Measurements from ENCODE around the gene PRL. TPM values are rescaled to one million over a fixed set of nuclear protein-coding genes. Genes with fewer than 3 reads are reported as not detected.

PRL gene
- total RNA-seq, 1 experiment from 2014 or later: not detected

DNA sequence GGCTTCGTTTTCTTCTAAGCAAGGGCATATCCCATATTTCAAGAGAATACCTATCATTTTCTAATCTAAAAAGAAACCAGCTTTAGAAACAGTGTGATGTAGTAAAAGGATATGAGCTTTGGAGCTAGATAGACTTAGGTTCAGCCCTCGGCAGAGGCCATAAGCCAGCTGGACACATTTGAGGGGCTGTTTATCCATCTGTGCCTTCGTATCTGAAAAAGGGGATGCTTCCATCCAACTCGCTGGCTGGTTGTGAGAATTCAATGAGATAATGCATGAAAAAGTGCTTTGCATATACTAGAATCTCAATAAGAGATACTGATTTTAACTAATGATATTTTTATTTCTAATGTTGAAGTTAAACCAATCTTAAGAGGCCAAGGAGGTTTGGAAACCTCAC lies 58.0 kb downstream of the PRL start (continued):
- TF ChIP-seq, protein P1, sequence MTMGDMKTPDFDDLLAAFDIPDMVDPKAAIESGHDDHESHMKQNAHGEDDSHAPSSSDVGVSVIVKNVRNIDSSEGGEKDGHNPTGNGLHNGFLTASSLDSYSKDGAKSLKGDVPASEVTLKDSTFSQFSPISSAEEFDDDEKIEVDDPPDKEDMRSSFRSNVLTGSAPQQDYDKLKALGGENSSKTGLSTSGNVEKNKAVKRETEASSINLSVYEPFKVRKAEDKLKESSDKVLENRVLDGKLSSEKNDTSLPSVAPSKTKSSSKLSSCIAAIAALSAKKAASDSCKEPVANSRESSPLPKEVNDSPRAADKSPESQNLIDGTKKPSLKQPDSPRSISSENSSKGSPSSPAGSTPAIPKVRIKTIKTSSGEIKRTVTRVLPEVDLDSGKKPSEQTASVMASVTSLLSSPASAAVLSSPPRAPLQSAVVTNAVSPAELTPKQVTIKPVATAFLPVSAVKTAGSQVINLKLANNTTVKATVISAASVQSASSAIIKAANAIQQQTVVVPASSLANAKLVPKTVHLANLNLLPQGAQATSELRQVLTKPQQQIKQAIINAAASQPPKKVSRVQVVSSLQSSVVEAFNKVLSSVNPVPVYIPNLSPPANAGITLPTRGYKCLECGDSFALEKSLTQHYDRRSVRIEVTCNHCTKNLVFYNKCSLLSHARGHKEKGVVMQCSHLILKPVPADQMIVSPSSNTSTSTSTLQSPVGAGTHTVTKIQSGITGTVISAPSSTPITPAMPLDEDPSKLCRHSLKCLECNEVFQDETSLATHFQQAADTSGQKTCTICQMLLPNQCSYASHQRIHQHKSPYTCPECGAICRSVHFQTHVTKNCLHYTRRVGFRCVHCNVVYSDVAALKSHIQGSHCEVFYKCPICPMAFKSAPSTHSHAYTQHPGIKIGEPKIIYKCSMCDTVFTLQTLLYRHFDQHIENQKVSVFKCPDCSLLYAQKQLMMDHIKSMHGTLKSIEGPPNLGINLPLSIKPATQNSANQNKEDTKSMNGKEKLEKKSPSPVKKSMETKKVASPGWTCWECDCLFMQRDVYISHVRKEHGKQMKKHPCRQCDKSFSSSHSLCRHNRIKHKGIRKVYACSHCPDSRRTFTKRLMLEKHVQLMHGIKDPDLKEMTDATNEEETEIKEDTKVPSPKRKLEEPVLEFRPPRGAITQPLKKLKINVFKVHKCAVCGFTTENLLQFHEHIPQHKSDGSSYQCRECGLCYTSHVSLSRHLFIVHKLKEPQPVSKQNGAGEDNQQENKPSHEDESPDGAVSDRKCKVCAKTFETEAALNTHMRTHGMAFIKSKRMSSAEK (CRISPR knock-in tag; IDR thresholded peaks at IDR 0.05; ENCODE audit: borderline replicate concordance): no peak
- TF ChIP-seq NR1H2 (CRISPR knock-in tag; IDR thresholded peaks at IDR 0.05): no peak

DNA sequence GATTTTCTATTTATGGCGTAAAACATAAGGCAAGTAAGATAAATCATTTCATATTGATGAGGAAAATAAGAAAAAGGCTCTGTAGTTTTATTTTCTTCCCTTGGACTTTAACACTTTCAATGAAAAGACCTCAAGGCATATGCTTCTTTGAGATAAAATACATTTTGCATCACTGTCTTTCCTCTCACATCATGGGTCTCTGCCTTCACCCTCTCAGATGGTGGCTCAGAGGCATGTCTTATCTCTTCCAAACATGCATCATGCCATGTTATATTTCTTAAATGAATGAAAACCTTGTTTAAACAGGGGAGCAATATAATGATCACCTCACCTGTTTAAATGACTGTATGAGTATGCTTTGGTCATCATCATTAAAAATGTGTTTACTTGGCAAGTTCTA lies 59.3 kb downstream of the PRL start:
- peaks cover 5% of the 10 kb centered on the region for H3K4me1 Mint-ChIP-seq
- peaks cover 14% of the 10 kb centered on the region for H3K36me3 Mint-ChIP-seq
- no peak for ATAC-seq
- no peaks in the 10 kb centered on the region for H3K27me3 Mint-ChIP-seq (ENCODE audit: low read depth)
- no peak overlapping the region for H3K4me3 Mint-ChIP-seq
- peaks cover 32% of the 10 kb centered on the region for H3K9me3 Mint-ChIP-seq
- TF ChIP-seq NR2C2 (CRISPR knock-in tag; IDR thresholded peaks at IDR 0.05): no peak
- no peak for TF ChIP-seq FOXJ3 (CRISPR knock-in tag; IDR thresholded peaks at IDR 0.05; ENCODE audit: borderline replicate concordance)
- TF ChIP-seq, protein P2, sequence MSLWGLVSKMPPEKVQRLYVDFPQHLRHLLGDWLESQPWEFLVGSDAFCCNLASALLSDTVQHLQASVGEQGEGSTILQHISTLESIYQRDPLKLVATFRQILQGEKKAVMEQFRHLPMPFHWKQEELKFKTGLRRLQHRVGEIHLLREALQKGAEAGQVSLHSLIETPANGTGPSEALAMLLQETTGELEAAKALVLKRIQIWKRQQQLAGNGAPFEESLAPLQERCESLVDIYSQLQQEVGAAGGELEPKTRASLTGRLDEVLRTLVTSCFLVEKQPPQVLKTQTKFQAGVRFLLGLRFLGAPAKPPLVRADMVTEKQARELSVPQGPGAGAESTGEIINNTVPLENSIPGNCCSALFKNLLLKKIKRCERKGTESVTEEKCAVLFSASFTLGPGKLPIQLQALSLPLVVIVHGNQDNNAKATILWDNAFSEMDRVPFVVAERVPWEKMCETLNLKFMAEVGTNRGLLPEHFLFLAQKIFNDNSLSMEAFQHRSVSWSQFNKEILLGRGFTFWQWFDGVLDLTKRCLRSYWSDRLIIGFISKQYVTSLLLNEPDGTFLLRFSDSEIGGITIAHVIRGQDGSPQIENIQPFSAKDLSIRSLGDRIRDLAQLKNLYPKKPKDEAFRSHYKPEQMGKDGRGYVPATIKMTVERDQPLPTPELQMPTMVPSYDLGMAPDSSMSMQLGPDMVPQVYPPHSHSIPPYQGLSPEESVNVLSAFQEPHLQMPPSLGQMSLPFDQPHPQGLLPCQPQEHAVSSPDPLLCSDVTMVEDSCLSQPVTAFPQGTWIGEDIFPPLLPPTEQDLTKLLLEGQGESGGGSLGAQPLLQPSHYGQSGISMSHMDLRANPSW (CRISPR knock-in tag; conservative IDR thresholded peaks at IDR 0.05; ENCODE audit: low read depth): no peak
- no peak for TF ChIP-seq JUN (CRISPR knock-in tag; IDR thresholded peaks at IDR 0.05)
- TF ChIP-seq ZNF232 (CRISPR knock-in tag; IDR thresholded peaks at IDR 0.05): no peak
- TF ChIP-seq, protein P3, sequence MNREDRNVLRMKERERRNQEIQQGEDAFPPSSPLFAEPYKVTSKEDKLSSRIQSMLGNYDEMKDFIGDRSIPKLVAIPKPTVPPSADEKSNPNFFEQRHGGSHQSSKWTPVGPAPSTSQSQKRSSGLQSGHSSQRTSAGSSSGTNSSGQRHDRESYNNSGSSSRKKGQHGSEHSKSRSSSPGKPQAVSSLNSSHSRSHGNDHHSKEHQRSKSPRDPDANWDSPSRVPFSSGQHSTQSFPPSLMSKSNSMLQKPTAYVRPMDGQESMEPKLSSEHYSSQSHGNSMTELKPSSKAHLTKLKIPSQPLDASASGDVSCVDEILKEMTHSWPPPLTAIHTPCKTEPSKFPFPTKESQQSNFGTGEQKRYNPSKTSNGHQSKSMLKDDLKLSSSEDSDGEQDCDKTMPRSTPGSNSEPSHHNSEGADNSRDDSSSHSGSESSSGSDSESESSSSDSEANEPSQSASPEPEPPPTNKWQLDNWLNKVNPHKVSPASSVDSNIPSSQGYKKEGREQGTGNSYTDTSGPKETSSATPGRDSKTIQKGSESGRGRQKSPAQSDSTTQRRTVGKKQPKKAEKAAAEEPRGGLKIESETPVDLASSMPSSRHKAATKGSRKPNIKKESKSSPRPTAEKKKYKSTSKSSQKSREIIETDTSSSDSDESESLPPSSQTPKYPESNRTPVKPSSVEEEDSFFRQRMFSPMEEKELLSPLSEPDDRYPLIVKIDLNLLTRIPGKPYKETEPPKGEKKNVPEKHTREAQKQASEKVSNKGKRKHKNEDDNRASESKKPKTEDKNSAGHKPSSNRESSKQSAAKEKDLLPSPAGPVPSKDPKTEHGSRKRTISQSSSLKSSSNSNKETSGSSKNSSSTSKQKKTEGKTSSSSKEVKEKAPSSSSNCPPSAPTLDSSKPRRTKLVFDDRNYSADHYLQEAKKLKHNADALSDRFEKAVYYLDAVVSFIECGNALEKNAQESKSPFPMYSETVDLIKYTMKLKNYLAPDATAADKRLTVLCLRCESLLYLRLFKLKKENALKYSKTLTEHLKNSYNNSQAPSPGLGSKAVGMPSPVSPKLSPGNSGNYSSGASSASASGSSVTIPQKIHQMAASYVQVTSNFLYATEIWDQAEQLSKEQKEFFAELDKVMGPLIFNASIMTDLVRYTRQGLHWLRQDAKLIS (CRISPR knock-in tag; IDR thresholded peaks at IDR 0.05; ENCODE audit: borderline replicate concordance): no peak
- no peak overlapping the region for H3K27ac Mint-ChIP-seq
- CTCF ChIA-PET: no interaction called here
- no peak for DNase-seq (ENCODE audit: low spot score)
- POLR2A ChIA-PET: no interaction called here

Measured in WTC11 (cell line).